MM.1S (cell line): Measurements from ENCODE around the gene ZNF771.

Experiments
- DNase-seq: peaks from one replicate; pipeline ENCODE4 v3.0.0-alpha.2; 2015
- H2AFZ ChIP-seq: fragments of 300-600 bp; sonication (generic); 2 replicates; pipeline ENCODE4 v1.6.0; 2016; ENCODE audit warnings: antibody characterized with exemption, low read length
- H3F3A ChIP-seq: fragments of 300-600 bp; sonication (generic); 2 replicates; pipeline ENCODE4 v1.6.1; 2016; ENCODE audit warnings: mild to moderate bottlenecking, antibody characterized with exemption, low read length, moderate library complexity, mixed read lengths; ENCODE audit not compliant: insufficient read depth
- H3K27ac ChIP-seq: fragments of 300-600 bp; sonication (generic); 2 replicates; pipeline ENCODE4 v1.5.1; 2016; ENCODE audit warnings: mild to moderate bottlenecking, low read length
- H3K27me3 ChIP-seq: fragments of 300-600 bp; sonication (generic); replicated peaks from 2 replicates; pipeline ENCODE4 v1.6.0; 2016; ENCODE audit warnings: low read length; ENCODE audit not compliant: insufficient read depth
- H3K36me3 ChIP-seq: fragments of 300-600 bp; sonication (generic); replicated peaks from 2 replicates; pipeline ENCODE4 v1.6.1; 2016; ENCODE audit warnings: mild to moderate bottlenecking, low read length, mixed read lengths; ENCODE audit not compliant: insufficient read depth
- H3K4me1 ChIP-seq: fragments of 300-600 bp; sonication (generic); 2 replicates; pipeline ENCODE4 v1.6.1; 2016; ENCODE audit warnings: low read length, mixed read lengths
- H3K4me2 ChIP-seq: fragments of 300-600 bp; sonication (generic); 2 replicates; pipeline ENCODE4 v1.6.0; 2016; ENCODE audit warnings: low read depth, low read length
- H3K4me3 ChIP-seq: fragments of 300-600 bp; sonication (generic); 2 replicates; pipeline ENCODE4 v1.5.1; 2016; ENCODE audit warnings: low read length, mixed read lengths
- H3K79me2 ChIP-seq: fragments of 300-600 bp; sonication (generic); 2 replicates; pipeline ENCODE4 v1.6.1; 2016; ENCODE audit warnings: mixed run types, low read length, mixed read lengths
- H3K9ac ChIP-seq: fragments of 300-600 bp; sonication (generic); 2 replicates; pipeline ENCODE4 v1.6.1; 2016; ENCODE audit warnings: low read length, mixed read lengths
- H3K9me2 ChIP-seq: fragments of 300-600 bp; sonication (generic); replicated peaks from 2 replicates; pipeline ENCODE4 v1.6.1; 2016; ENCODE audit warnings: mild to moderate bottlenecking, low read length, mixed read lengths; ENCODE audit not compliant: insufficient read depth
- H3K9me3 ChIP-seq: fragments of 300-600 bp; sonication (generic); replicated peaks from 2 replicates; pipeline ENCODE4 v1.6.1; 2016; ENCODE audit warnings: mild to moderate bottlenecking, low read length, mixed read lengths; ENCODE audit not compliant: insufficient read depth
- H4K20me1 ChIP-seq: fragments of 300-600 bp; sonication (generic); 2 replicates; pipeline ENCODE4 v1.6.1; 2016; ENCODE audit warnings: mild to moderate bottlenecking, low read length, moderate library complexity, mixed read lengths; ENCODE audit not compliant: insufficient read depth
- EZH2 ChIP-seq: fragments of 300-600 bp; sonication (generic); optimal IDR thresholded peaks from 2 replicates; pipeline ENCODE3; 2017; ENCODE audit warnings: low read depth, mild to moderate bottlenecking, antibody characterized with exemption, low read length, mixed read lengths
- EZH2phosphoT487 ChIP-seq: fragments of 300-600 bp; sonication (generic); IDR thresholded peaks from 2 replicates; pipeline ENCODE4 v1.6.1; 2018; ENCODE audit warnings: antibody characterized with exemption, low read length
- TF ChIP-seq, protein P1 (sequence below): fragments of 300-600 bp; sonication (generic); IDR thresholded peaks from 2 replicates; pipeline ENCODE4 v1.5.1; 2016; ENCODE audit warnings: antibody characterized with exemption, low read length, mixed read lengths

Gene ZNF771

DNA sequence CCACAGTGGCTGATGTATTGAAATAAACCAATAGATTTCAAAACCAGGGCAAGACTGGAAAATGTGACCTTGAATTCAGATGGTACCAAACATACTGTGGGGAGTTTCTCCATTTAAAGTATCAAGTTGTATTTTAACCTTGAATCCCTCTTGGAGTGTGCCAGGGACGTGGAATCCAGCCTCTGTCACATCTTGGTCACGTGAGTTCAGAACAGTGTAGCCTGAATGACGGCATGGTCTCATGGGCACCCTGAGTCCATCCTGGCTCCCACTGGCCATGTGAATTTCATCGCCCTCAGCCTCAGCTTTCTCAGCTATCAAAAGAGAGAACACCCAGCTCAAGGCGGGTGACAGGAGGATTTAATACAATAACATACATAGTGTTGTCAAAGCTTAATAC is 6.8 kb downstream of the ZNF771 start:
- TF ChIP-seq, protein P1, sequence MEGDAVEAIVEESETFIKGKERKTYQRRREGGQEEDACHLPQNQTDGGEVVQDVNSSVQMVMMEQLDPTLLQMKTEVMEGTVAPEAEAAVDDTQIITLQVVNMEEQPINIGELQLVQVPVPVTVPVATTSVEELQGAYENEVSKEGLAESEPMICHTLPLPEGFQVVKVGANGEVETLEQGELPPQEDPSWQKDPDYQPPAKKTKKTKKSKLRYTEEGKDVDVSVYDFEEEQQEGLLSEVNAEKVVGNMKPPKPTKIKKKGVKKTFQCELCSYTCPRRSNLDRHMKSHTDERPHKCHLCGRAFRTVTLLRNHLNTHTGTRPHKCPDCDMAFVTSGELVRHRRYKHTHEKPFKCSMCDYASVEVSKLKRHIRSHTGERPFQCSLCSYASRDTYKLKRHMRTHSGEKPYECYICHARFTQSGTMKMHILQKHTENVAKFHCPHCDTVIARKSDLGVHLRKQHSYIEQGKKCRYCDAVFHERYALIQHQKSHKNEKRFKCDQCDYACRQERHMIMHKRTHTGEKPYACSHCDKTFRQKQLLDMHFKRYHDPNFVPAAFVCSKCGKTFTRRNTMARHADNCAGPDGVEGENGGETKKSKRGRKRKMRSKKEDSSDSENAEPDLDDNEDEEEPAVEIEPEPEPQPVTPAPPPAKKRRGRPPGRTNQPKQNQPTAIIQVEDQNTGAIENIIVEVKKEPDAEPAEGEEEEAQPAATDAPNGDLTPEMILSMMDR, result no peak
- TF ChIP-seq EZH2phosphoT487 (no peak), EZH2 (no peak)
- Histone ChIP-seq H3K9me3 (no peaks in the 10 kb centered on the region), H3K27ac (no peak overlapping the region), H3K9me2 (no peaks in the 10 kb centered on the region), H3K79me2 (peaks cover 18% of the 10 kb centered on the region; the same call in 1 of the 2 replicates), H3F3A (peaks cover 24% of the 10 kb centered on the region), H4K20me1 (no peaks in the 10 kb centered on the region), H3K4me3 (no peak overlapping the region), H3K36me3 (0 out of 2 replicates have a peak, but pooled peaks cover 4% of the 10 kb centered on the region), H2AFZ (no peak overlapping the region), H3K27me3 (no peaks in the 10 kb centered on the region), H3K4me1 (peaks cover 32% of the 10 kb centered on the region), H3K9ac (no peak overlapping the region), H3K4me2 (no peak overlapping the region)
- DNase-seq, result no peak

- Histone ChIP-seq H3K79me2 (peaks cover 10% of the 10 kb centered on the region; the same call in 1 of the 2 replicates), H3K27me3 (no peaks in the 10 kb centered on the region), H3F3A (peaks cover 33% of the 10 kb centered on the region), H3K9me3 (no peaks in the 10 kb centered on the region), H3K9ac (no peak overlapping the region), H3K4me1 (peaks cover 26% of the 10 kb centered on the region), H4K20me1 (no peaks in the 10 kb centered on the region), H3K4me2 (no peak overlapping the region), H2AFZ (no peak overlapping the region), H3K9me2 (no peaks in the 10 kb centered on the region), H3K36me3 (0 out of 2 replicates have a peak, but pooled peaks cover 4% of the 10 kb centered on the region), H3K27ac (peak overlapping the region; percentile 30; the same call in 1 of the 2 replicates), H3K4me3 (no peak overlapping the region)
- DNase-seq, result no peak
- no peak for TF ChIP-seq EZH2phosphoT487
- TF ChIP-seq, protein P1, result no peak
- TF ChIP-seq EZH2, result no peak
Measured at GRCh38 chr16:30416047-30416603, 8.7 kb downstream of the ZNF771 start.

GRCh38 chr16:30416624-30417528 is 9.5 kb downstream of the ZNF771 start:
- H3K4me1 ChIP-seq, result peaks cover 26% of the 10 kb centered on the region
- no peaks in the 10 kb centered on the region for H4K20me1 ChIP-seq
- no peak overlapping the region for H2AFZ ChIP-seq
- no peaks in the 10 kb centered on the region for H3K9me2 ChIP-seq
- TF ChIP-seq, protein P1, result no peak
- TF ChIP-seq EZH2phosphoT487 (no peak), EZH2 (no peak)
- peak overlapping the region; percentile 99; the same call in 1 of the 2 replicates for H3K4me2 ChIP-seq
- H3K36me3 ChIP-seq, result 0 out of 2 replicates have a peak, but pooled peaks cover 4% of the 10 kb centered on the region
- peaks cover 33% of the 10 kb centered on the region for H3F3A ChIP-seq
- no peak overlapping the region for H3K27ac ChIP-seq
- H3K9ac ChIP-seq, result no peak overlapping the region
- no peaks in the 10 kb centered on the region for H3K27me3 ChIP-seq
- H3K79me2 ChIP-seq, result 0 out of 2 replicates have a peak, but pooled peaks cover 5% of the 10 kb centered on the region
- H3K4me3 ChIP-seq, result peak overlapping the region; percentile 69; the same call in 1 of the 2 replicates
- no peak for DNase-seq
- H3K9me3 ChIP-seq, result no peaks in the 10 kb centered on the region
